LNCaP clone FGC (cell line): ENCODE results near the gene TTLL12.

Experiments
- DNase-seq: peaks from one replicate; pipeline ENCODE4 v3.0.0-alpha.2; 2011; ENCODE audit warnings: low read depth
- H3K4me3 ChIP-seq: 2 replicates; pipeline ENCODE4 v1.5.1; 2011; ENCODE audit warnings: mild to moderate bottlenecking, low read depth, low read length, control low read depth
- TF ChIP-seq, protein P1 (sequence below): IDR thresholded peaks from 2 replicates; pipeline ENCODE4 v1.5.1; 2012; ENCODE audit warnings: mild to moderate bottlenecking; ENCODE audit not compliant: control insufficient read depth, insufficient read depth; ENCODE audit errors: extremely low read depth

TTLL12 gene

DNA sequence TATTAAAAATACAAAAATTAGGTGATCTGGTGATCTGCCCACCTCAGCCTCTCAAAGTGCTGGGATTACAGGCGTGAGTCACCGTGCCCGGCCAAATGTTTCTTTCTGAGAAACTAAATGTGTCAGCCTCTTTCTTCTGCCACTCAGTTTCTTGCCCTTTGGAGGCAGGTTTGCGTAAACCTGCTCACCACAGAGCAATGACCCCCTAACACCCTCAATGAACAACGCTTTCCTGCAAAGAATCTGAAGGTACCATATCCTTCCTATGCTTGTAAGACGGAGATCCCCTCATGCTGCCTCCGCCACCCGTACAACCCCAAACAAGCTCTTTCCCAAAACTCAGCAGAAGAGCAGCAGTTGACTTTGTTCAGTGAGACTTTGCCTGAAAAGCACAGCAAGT, 38.7 kb upstream of the TTLL12 start:
- no peak overlapping the region for H3K4me3 ChIP-seq
- no peak for DNase-seq
- TF ChIP-seq, protein P1, sequence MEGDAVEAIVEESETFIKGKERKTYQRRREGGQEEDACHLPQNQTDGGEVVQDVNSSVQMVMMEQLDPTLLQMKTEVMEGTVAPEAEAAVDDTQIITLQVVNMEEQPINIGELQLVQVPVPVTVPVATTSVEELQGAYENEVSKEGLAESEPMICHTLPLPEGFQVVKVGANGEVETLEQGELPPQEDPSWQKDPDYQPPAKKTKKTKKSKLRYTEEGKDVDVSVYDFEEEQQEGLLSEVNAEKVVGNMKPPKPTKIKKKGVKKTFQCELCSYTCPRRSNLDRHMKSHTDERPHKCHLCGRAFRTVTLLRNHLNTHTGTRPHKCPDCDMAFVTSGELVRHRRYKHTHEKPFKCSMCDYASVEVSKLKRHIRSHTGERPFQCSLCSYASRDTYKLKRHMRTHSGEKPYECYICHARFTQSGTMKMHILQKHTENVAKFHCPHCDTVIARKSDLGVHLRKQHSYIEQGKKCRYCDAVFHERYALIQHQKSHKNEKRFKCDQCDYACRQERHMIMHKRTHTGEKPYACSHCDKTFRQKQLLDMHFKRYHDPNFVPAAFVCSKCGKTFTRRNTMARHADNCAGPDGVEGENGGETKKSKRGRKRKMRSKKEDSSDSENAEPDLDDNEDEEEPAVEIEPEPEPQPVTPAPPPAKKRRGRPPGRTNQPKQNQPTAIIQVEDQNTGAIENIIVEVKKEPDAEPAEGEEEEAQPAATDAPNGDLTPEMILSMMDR = no peak

DNA sequence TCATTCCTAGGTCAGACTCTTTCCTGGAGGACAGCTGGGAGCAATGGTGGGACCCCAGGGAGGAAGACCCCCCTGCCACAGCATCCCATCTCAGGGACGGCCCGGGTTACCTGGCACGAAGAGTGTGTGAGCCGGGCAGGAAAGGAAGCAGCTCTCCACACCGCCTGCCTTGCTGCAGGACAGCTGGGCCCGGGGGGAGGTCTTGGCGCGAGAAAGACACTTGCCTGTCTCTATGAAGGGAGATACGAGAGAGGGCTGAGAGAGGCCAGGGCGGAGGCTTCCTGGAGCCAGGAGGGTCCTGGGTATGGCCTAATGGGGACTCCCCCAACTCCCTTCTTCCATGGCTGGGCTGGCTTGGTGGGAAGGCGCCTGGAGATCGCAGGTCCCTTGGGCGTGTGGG, 36.1 kb upstream of the TTLL12 start:
- no peak overlapping the region for H3K4me3 ChIP-seq
- no peak for DNase-seq
- TF ChIP-seq, protein P1 = no peak

DNA sequence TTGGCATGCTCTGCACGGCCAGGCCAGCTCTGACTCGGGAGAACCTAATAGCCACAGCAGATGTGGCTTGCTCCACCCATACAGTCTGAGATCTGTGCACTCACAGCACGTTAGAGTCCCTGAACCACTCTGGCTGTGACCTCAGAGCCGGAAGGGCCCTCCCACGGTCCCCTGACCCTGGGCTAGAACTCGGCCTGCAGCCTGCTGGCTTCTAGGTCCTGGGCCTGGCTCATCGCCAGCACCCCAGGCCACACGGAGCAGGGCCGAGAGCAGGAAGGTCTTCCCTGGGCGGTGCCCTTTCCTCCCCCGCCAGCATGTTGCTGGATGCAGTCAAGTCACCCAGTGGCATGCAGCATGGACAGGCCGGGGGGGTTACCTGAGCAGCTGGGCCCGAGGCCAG, 35.3 kb upstream of the TTLL12 start:
- no peak for DNase-seq

DNA sequence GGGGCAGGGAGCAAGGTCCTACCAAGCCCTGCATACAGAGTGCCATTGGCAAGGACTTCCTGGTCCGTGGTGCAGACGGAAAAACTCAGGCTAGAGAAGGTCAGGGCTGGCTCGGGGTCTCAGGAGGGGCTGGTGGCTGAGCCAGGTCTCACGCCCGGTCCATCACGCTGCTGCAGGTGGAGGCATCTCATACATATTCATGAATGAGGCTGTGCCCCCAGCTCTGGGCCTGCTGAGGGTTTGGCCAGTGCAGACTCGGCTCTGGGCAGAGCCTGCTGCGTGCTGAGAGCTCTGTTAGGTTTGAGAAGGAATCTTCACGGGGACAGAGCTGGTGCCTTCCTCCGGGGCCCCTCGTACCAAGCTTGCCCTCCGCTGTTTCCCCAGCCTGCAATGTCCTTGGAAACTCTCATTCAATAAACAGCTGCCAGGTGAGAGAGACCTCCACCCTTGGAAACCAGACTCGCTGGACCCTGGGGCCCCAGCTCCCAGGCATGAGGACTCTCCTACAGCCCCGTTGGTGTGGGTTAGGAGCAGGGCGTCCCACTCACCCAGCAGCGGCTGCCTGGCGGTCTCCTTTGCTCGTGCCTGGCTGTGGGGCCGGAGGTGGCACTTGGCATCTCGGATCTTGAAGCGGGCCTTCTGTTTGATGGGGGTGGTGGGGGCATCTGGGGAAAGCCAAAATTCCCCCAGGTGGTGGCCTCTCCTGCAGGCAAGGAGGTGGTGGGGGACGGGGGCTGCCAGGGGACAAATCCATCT, 33.9 kb upstream of the TTLL12 start:
- no peak overlapping the region for H3K4me3 ChIP-seq
- TF ChIP-seq, protein P1 = no peak
- no peak for DNase-seq

More for the DNA sequence above, 35.3 kb upstream of the TTLL12 start:
- no peak overlapping the region for H3K4me3 ChIP-seq
- TF ChIP-seq, protein P1 = no peak

DNA sequence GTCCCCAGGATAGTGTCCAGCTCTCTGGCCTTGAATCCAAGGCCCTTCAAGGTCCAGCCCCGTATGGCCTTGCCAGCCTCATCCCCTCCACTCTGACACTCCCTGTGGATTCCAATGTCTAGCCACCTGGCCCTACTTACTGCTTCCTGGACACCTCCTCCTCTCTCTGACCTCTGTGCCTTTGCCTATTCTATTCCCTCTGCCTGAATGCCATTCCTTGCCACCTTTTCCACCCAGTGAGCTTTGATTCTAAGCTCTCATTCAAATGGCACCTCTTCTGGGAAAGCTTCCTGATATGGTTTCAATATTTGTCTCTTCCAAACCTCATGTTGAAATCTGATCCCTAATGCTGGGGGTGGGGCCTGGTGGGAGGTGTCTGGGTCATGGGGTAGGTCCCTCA, 31.9 kb upstream of the TTLL12 start:
- no peak for DNase-seq
- no peak overlapping the region for H3K4me3 ChIP-seq
- TF ChIP-seq, protein P1 = no peak

DNA sequence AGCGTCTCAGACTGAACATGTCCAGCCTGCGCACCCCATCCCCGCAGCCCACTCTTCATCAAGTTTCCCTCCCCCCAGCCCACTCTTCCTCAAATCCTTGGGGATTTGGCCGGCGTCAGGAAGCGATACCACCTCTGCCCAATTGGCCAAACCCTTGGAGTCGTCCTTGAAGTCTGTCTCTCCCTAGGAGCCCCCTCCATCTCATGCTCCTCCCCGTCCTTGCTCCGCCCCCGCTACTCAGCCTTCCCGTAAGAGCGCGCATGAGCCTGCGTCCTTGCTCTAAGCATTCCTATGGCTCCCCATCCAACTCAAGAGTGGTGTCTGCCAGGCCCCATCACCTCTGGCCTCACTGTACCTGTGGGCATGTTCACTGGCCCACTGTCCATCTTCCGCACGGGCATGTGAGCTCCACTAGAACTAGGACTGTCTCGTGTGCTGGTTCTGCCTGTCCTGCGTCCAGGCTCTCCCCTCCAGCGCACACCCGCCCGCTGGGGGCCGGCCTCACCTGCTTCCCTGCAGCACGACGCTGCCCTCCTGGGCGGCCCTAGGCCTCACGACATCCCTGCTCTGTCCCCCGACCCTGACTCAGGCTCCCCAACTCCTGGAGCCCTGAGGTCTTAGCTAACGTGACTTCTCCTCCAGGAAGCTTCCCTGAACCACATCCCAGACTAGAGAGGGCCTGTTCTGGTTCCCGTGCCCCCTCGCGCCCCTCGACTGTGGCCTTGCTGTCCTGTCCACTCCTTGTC, 30.5 kb upstream of the TTLL12 start:
- no peak overlapping the region for H3K4me3 ChIP-seq
- DNase-seq = no peak
- TF ChIP-seq, protein P1 = no peak
